M059J (cell line): Measurements from ENCODE around the gene PNPLA8. TPM values are rescaled to one million over a fixed set of nuclear protein-coding genes. Genes with fewer than 3 reads are reported as not detected.
"Not testable (repeated sequence)": the region's sequence is repeated elsewhere in the genome, so short reads cannot be mapped to it uniquely, and the experiment has no call there.

ENCODE experiments used
- DNase-seq: peaks from one replicate; pipeline ENCODE4 v3.0.0-alpha.2; 2012; ENCODE audit warnings: low read depth
- total RNA-seq: library from RNA; depleted of rRNA; stranded (reverse); fragments of >200 nt; shearing (Covaris generic); gene quantifications from 2 replicates; pipeline ENCODE4 v1.2.3, GENCODE V29; 2014

Gene PNPLA8
- total RNA-seq, 1 experiment from 2014 or later = 32.5 TPM

GRCh38 chr7:108528183-108528712 is 2.3 kb upstream of the PNPLA8 start:
- DNase-seq = peak; percentile 28

GRCh38 chr7:108526768-108527017 is 758 bp upstream of the PNPLA8 start:
- no peak for DNase-seq

- peak; percentile 84 for DNase-seq
Observed at GRCh38 chr7:108525327-108525984, 479 bp downstream of the PNPLA8 start.

- DNase-seq = no peak
Observed at GRCh38 chr7:108522780-108523179, 3.2 kb downstream of the PNPLA8 start.

- DNase-seq = no peak
Observed at GRCh38 chr7:108517951-108518350, 8.0 kb downstream of the PNPLA8 start.

- DNase-seq = no peak
Observed at GRCh38 chr7:108515630-108516029, 10.3 kb downstream of the PNPLA8 start.

GRCh38 chr7:108515013-108515412 is 10.9 kb downstream of the PNPLA8 start:
- DNase-seq = no peak

GRCh38 chr7:108511939-108512338 is 14.0 kb downstream of the PNPLA8 start:
- no peak for DNase-seq

GRCh38 chr7:108504576-108504975 is 21.4 kb downstream of the PNPLA8 start:
- not testable (repeated sequence) for DNase-seq

GRCh38 chr7:108503112-108504026 is 22.6 kb downstream of the PNPLA8 start:
- DNase-seq = peak; percentile 9

- no peak for DNase-seq
Observed at GRCh38 chr7:108499566-108499965, 26.4 kb downstream of the PNPLA8 start.

- no peak for DNase-seq
Observed at GRCh38 chr7:108498481-108498880, 27.5 kb downstream of the PNPLA8 start.

GRCh38 chr7:108497082-108497725 is 28.7 kb downstream of the PNPLA8 start:
- peak; percentile 53 for DNase-seq

- peak; percentile 37 for DNase-seq
Observed at GRCh38 chr7:108492742-108493141, 33.2 kb downstream of the PNPLA8 start.

GRCh38 chr7:108488768-108489538 is 37.0 kb downstream of the PNPLA8 start:
- DNase-seq = no peak

- no peak for DNase-seq
Observed at GRCh38 chr7:108487646-108488045, 38.3 kb downstream of the PNPLA8 start.

GRCh38 chr7:108486291-108486966 is 39.5 kb downstream of the PNPLA8 start:
- no peak for DNase-seq

GRCh38 chr7:108484137-108484536 is 41.8 kb downstream of the PNPLA8 start:
- DNase-seq = no peak

- DNase-seq = peak; percentile 6
Observed at GRCh38 chr7:108480311-108480710, 45.6 kb downstream of the PNPLA8 start.

- no peak for DNase-seq
Observed at GRCh38 chr7:108479751-108480150, 46.2 kb downstream of the PNPLA8 start.

GRCh38 chr7:108479118-108479517 is 46.8 kb downstream of the PNPLA8 start:
- DNase-seq = no peak
